GM23248 (cell line): ENCODE measurements around the gene PAQR5. TPM values are rescaled to one million over a fixed set of nuclear protein-coding genes. Genes with fewer than 3 reads are reported as not detected.

Source experiments
- DNase-seq: peaks from one replicate; pipeline ENCODE4 v3.0.0-alpha.2; 2015
- H2AFZ ChIP-seq: fragments of 200-600 bp; sonication (generic); 2 replicates; pipeline ENCODE4 v1.6.1; 2016; ENCODE audit warnings: antibody characterized with exemption
- H3F3A ChIP-seq: fragments of 200-600 bp; sonication (generic); 2 replicates; pipeline ENCODE4 v1.6.1; 2016; ENCODE audit warnings: mild to moderate bottlenecking, antibody characterized with exemption, mixed run types; ENCODE audit not compliant: insufficient read depth
- H3K27ac ChIP-seq: fragments of 200-600 bp; sonication (generic); 2 replicates; pipeline ENCODE4 v1.5.1; 2016; ENCODE audit warnings: mild to moderate bottlenecking
- H3K27me3 ChIP-seq: fragments of 200-600 bp; sonication (generic); replicated peaks from 2 replicates; pipeline ENCODE4 v1.6.1; 2016; ENCODE audit warnings: mild to moderate bottlenecking; ENCODE audit not compliant: insufficient read depth
- H3K36me3 ChIP-seq: fragments of 200-600 bp; sonication (generic); 2 replicates; pipeline ENCODE4 v1.6.1; 2016; ENCODE audit warnings: low read depth, mild to moderate bottlenecking
- H3K4me1 ChIP-seq: fragments of 200-600 bp; sonication (generic); 2 replicates; pipeline ENCODE4 v1.6.1; 2016; ENCODE audit warnings: mild to moderate bottlenecking; ENCODE audit not compliant: insufficient read depth
- H3K4me2 ChIP-seq: fragments of 200-600 bp; sonication (generic); one replicate; pipeline ENCODE4 v1.6.1; 2016; ENCODE audit warnings: mild to moderate bottlenecking; ENCODE audit not compliant: unreplicated experiment
- H3K4me3 ChIP-seq: fragments of 200-600 bp; sonication (generic); 2 replicates; pipeline ENCODE4 v1.5.1; 2016; ENCODE audit warnings: mild to moderate bottlenecking
- H3K79me2 ChIP-seq: fragments of 200-600 bp; sonication (generic); 2 replicates; pipeline ENCODE4 v1.6.1; 2016; ENCODE audit warnings: mild to moderate bottlenecking; ENCODE audit not compliant: insufficient read depth
- H3K9ac ChIP-seq: fragments of 200-600 bp; sonication (generic); 2 replicates; pipeline ENCODE4 v1.6.1; 2016; ENCODE audit warnings: mild to moderate bottlenecking
- H3K9me2 ChIP-seq: fragments of 200-600 bp; sonication (generic); 2 replicates; pipeline ENCODE4 v1.6.1; 2016; ENCODE audit warnings: mixed run types, mild to moderate bottlenecking, moderate library complexity; ENCODE audit not compliant: insufficient read depth
- H3K9me3 ChIP-seq: fragments of 200-600 bp; sonication (generic); one replicate; pipeline ENCODE4 v1.6.1; 2017; ENCODE audit warnings: low read depth
- H4K20me1 ChIP-seq: fragments of 200-600 bp; sonication (generic); 2 replicates; pipeline ENCODE4 v1.6.0; 2016; ENCODE audit not compliant: insufficient read depth
- EZH2 ChIP-seq: fragments of 200-600 bp; sonication (generic); IDR thresholded peaks from 2 replicates; pipeline ENCODE4 v1.6.1; 2018; ENCODE audit warnings: antibody characterized with exemption, mild to moderate bottlenecking; ENCODE audit not compliant: insufficient read depth, poor library complexity, severe bottlenecking
- EZH2phosphoT487 ChIP-seq: fragments of 200-600 bp; sonication (generic); IDR thresholded peaks from 2 replicates; pipeline ENCODE4 v1.6.1; 2018; ENCODE audit warnings: antibody characterized with exemption, moderate library complexity, mild to moderate bottlenecking, low read depth; ENCODE audit not compliant: insufficient read depth
- WGBS, 2 experiments: methylation state at CpG; one replicate each; pipeline ENCODE4 v1.1.6; 2015 to 2017; ENCODE audit warnings: low lambda C conversion rate in 2 of 2, low coverage in 1 of 2; ENCODE audit errors: missing lambda C conversion rate in 2 of 2; 5-methylcytosine and 5-hydroxymethylcytosine counted together
- in situ Hi-C: fragments of 300-500 bp; cut with MboI; formaldehyde crosslinking; loops from 2 replicates; pipeline ENCODE4 v1.15.0; 2020
- polyA plus RNA-seq: library from polyadenylated mRNA; unstranded; fragments of >200 nt; fragmentation: Nextera tagmentation; extraction: Ambion mirVana; gene quantifications from 2 replicates; pipeline ENCODE4 v1.2.1, GENCODE V29; 2016
- total RNA-seq: library from RNA; depleted of rRNA; stranded (reverse); fragments of >200 nt; shearing (Covaris generic); gene quantifications from 2 replicates; pipeline ENCODE4 v1.2.3, GENCODE V29; 2014

The PAQR5 gene
- total and polyA plus RNA-seq, 2 experiments from 2014 or later, result 3.8 to 5.7 TPM

DNA sequence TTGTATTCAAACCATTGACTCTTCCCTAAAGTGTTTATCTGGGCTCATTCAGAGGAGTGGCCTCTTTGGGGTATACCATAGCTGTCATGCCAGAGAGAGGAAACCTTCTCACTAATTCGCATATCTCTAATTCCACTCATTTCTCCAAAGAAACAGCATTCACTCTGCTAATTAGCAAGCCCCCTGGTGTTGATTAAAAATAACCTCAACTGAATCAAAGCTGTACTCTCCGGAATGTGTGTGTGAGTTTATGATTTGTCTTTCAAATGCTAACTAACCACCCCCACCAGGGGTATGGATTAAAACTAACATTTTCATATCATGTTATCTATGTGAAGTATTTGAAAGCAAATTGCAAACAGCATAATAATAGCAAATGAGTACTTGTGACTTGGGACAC lies 45.5 kb downstream of the PAQR5 start:
- no peaks in the 10 kb centered on the region for H3K9me3 ChIP-seq
- DNase-seq, result no peak
- WGBS, 2 experiments, result 92 to 97% methylated on average over 2 of the region's 2 CpGs
- H3K9me2 ChIP-seq, result no peaks in the 10 kb centered on the region
- H3K4me1 ChIP-seq, result peaks cover 8% of the 10 kb centered on the region; the same call in 1 of the 2 replicates
- TF ChIP-seq EZH2, result no peak
- no peak for TF ChIP-seq EZH2phosphoT487
- in situ Hi-C loops, result no loop called here
- no peak overlapping the region for H3K4me2 ChIP-seq
- H3K27ac ChIP-seq, result no peak overlapping the region
- no peaks in the 10 kb centered on the region for H3K27me3 ChIP-seq
- H4K20me1 ChIP-seq, result no peaks in the 10 kb centered on the region
- no peaks in the 10 kb centered on the region for H3F3A ChIP-seq
- H3K36me3 ChIP-seq, result no peaks in the 10 kb centered on the region
- H3K9ac ChIP-seq, result no peak overlapping the region
- no peak overlapping the region for H3K4me3 ChIP-seq
- H3K79me2 ChIP-seq, result no peaks in the 10 kb centered on the region
- H2AFZ ChIP-seq, result no peak overlapping the region

GRCh38 chr15:69346112-69346511 lies 47.4 kb downstream of the PAQR5 start:
- H3K9me2 ChIP-seq, result no peaks in the 10 kb centered on the region
- H3F3A ChIP-seq, result no peaks in the 10 kb centered on the region
- H3K4me1 ChIP-seq, result peaks cover 4% of the 10 kb centered on the region; the same call in 1 of the 2 replicates
- H3K79me2 ChIP-seq, result no peaks in the 10 kb centered on the region
- H3K36me3 ChIP-seq, result no peaks in the 10 kb centered on the region
- no peak overlapping the region for H2AFZ ChIP-seq
- no peaks in the 10 kb centered on the region for H4K20me1 ChIP-seq
- 54% methylated on average over 5 of the region's 5 CpGs for WGBS, 2 experiments
- no peak overlapping the region for H3K4me3 ChIP-seq
- in situ Hi-C loops, result no loop called here
- no peak overlapping the region for H3K4me2 ChIP-seq
- H3K27me3 ChIP-seq, result no peaks in the 10 kb centered on the region
- 0 out of 2 replicates have a peak overlapping the region, but pooled peaks have one; percentile 3 for H3K27ac ChIP-seq
- peak; percentile 59 for DNase-seq
- TF ChIP-seq EZH2phosphoT487 (no peak), EZH2 (no peak)
- no peaks in the 10 kb centered on the region for H3K9me3 ChIP-seq
- no peak overlapping the region for H3K9ac ChIP-seq

- H3K4me1 ChIP-seq, result no peaks in the 10 kb centered on the region
- no peaks in the 10 kb centered on the region for H3F3A ChIP-seq
- H2AFZ ChIP-seq, result no peak overlapping the region
- H3K27ac ChIP-seq, result no peak overlapping the region
- 77 to 84% methylated on average over 4 of the region's 4 CpGs for WGBS, 2 experiments
- DNase-seq, result no peak
- H3K9ac ChIP-seq, result no peak overlapping the region
- no peak overlapping the region for H3K4me2 ChIP-seq
- no peaks in the 10 kb centered on the region for H3K79me2 ChIP-seq
- H3K9me3 ChIP-seq, result no peaks in the 10 kb centered on the region
- no peaks in the 10 kb centered on the region for H3K27me3 ChIP-seq
- in situ Hi-C loops, result no loop called here
- TF ChIP-seq EZH2, result no peak
- no peak for TF ChIP-seq EZH2phosphoT487
- no peaks in the 10 kb centered on the region for H3K36me3 ChIP-seq
- no peak overlapping the region for H3K4me3 ChIP-seq
- H3K9me2 ChIP-seq, result no peaks in the 10 kb centered on the region
- H4K20me1 ChIP-seq, result no peaks in the 10 kb centered on the region
Observed at GRCh38 chr15:69351333-69351732, 52.6 kb downstream of the PAQR5 start.

- TF ChIP-seq EZH2, result no peak
- TF ChIP-seq EZH2phosphoT487, result no peak
- Histone ChIP-seq H2AFZ (no peak overlapping the region), H3K9me3 (no peaks in the 10 kb centered on the region), H3F3A (no peaks in the 10 kb centered on the region), H3K4me2 (no peak overlapping the region), H3K9me2 (no peaks in the 10 kb centered on the region), H3K79me2 (no peaks in the 10 kb centered on the region), H3K4me3 (no peak overlapping the region), H3K27me3 (no peaks in the 10 kb centered on the region), H3K9ac (no peak overlapping the region), H3K4me1 (no peaks in the 10 kb centered on the region), H3K36me3 (no peaks in the 10 kb centered on the region), H4K20me1 (no peaks in the 10 kb centered on the region), H3K27ac (no peak overlapping the region)
- WGBS, 2 experiments, result 92% methylated on average over 2 of the region's 2 CpGs
- in situ Hi-C loops, result no loop called here
- DNase-seq, result no peak
Observed at GRCh38 chr15:69351884-69352283, 53.2 kb downstream of the PAQR5 start.
